ENCODE results near the gene CD28. TPM values are rescaled to one million over a fixed set of nuclear protein-coding genes. Genes with fewer than 3 reads are reported as not detected.

The CD28 gene
- total RNA-seq, 6 experiments from 2014 or later: 0.16 to 1.6 (median 0.46) TPM

- ATAC-seq: no peak
- Histone ChIP-seq H3K9me3 (peaks cover 0 to 2% (median 0%) of the 10 kb centered on the region in 4 donors), H3K36me3 (no peaks in the 10 kb centered on the region), H3K4me3 (no peak overlapping the region), H3K4me1 (no peaks in the 10 kb centered on the region), H3K27me3 (no peaks in the 10 kb centered on the region), H3K27ac (no peak overlapping the region)
- WGBS (ENCODE audit: insufficient coverage, low coverage, low lambda C conversion rate, missing lambda C conversion rate): 100% methylated on average over 1 of the region's 1 CpG
- intact Hi-C loops (cut with DNase I): no loop called here
- no peak for TF ChIP-seq POLR2A (IDR thresholded peaks at IDR 0.05)
- no peak for TF ChIP-seq CTCF (IDR thresholded peaks at IDR 0.05)
- no peak for DNase-seq
Observed at GRCh38 chr2:203761121-203761520, 54.7 kb downstream of the CD28 start.

- TF ChIP-seq CTCF (IDR thresholded peaks at IDR 0.05): no peak
- no peak for TF ChIP-seq POLR2A (IDR thresholded peaks at IDR 0.05)
- WGBS (ENCODE audit: insufficient coverage, low coverage, low lambda C conversion rate, missing lambda C conversion rate): 53% methylated on average over 1 of the region's 1 CpG
- Histone ChIP-seq H3K27me3 (no peaks in the 10 kb centered on the region), H3K27ac (no peak overlapping the region), H3K4me1 (no peaks in the 10 kb centered on the region), H3K36me3 (no peaks in the 10 kb centered on the region), H3K4me3 (no peak overlapping the region), H3K9me3 (no peaks in the 10 kb centered on the region)
- no peak for ATAC-seq
- DNase-seq: no peak
- intact Hi-C loops (cut with DNase I): no loop called here
Observed at GRCh38 chr2:203763241-203763937, 57.0 kb downstream of the CD28 start.

GRCh38 chr2:203763938-203764664 is 57.7 kb downstream of the CD28 start:
- intact Hi-C loops (cut with DNase I): no loop called here
- DNase-seq: no peak
- H3K4me1 ChIP-seq: no peaks in the 10 kb centered on the region
- no peaks in the 10 kb centered on the region for H3K36me3 ChIP-seq
- H3K9me3 ChIP-seq: no peaks in the 10 kb centered on the region
- H3K27ac ChIP-seq: no peak overlapping the region
- ATAC-seq: no peak
- H3K27me3 ChIP-seq: no peaks in the 10 kb centered on the region
- TF ChIP-seq POLR2A (IDR thresholded peaks at IDR 0.05) (no peak), CTCF (IDR thresholded peaks at IDR 0.05) (no peak)
- no peak overlapping the region for H3K4me3 ChIP-seq
- 81% methylated on average over 10 of the region's 10 CpGs for WGBS (ENCODE audit: insufficient coverage, low coverage, low lambda C conversion rate, missing lambda C conversion rate)

- 71% methylated on average over 3 of the region's 4 CpGs for WGBS (ENCODE audit: insufficient coverage, low coverage, low lambda C conversion rate, missing lambda C conversion rate)
Observed at GRCh38 chr2:203772456-203773165, 66.2 kb downstream of the CD28 start.

More at GRCh38 chr2:203772456-203773165, 66.2 kb downstream of the CD28 start:
- intact Hi-C loops (cut with DNase I): no loop called here
- H3K9me3 ChIP-seq: no peaks in the 10 kb centered on the region
- H3K4me3 ChIP-seq: no peak overlapping the region
- H3K36me3 ChIP-seq: no peaks in the 10 kb centered on the region
- TF ChIP-seq CTCF (IDR thresholded peaks at IDR 0.05) (no peak), POLR2A (IDR thresholded peaks at IDR 0.05) (no peak)
- no peaks in the 10 kb centered on the region for H3K27me3 ChIP-seq
- H3K27ac ChIP-seq: no peak overlapping the region
- no peaks in the 10 kb centered on the region for H3K4me1 ChIP-seq
- ATAC-seq (no peak), DNase-seq (no peak)
